ENCODE measurements around the gene TIGD4.

DNA sequence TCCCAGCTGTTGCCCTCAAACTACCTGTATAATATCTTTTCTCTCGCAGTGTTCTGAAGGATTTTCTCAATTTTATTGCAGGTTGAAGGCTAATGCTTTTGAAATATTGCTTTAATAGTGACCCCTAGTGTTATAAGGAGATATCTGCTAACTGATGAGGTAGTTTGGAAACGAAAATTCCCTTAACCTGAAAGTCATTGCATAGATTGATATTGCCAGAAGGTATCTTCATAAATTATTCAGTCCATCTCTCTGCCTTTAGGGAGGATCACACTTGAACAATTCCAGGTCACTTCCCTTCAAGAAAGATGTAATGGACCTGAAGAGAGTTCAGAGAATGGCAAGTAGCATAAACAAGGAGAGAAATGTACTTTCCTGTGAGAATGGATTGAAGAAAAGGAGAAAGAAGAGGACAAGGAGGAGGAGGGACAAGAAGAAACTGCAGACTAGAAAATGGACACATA, 44.1 kb downstream of the TIGD4 start:
- TF ChIP-seq FOXP1 (CRISPR knock-in tag; IDR thresholded peaks at IDR 0.05; ENCODE audit: borderline replicate concordance): no peak
- TF ChIP-seq, protein P1, sequence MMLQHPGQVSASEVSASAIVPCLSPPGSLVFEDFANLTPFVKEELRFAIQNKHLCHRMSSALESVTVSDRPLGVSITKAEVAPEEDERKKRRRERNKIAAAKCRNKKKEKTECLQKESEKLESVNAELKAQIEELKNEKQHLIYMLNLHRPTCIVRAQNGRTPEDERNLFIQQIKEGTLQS (CRISPR knock-in tag; conservative IDR thresholded peaks at IDR 0.05): no peak
- TF ChIP-seq, protein P2, sequence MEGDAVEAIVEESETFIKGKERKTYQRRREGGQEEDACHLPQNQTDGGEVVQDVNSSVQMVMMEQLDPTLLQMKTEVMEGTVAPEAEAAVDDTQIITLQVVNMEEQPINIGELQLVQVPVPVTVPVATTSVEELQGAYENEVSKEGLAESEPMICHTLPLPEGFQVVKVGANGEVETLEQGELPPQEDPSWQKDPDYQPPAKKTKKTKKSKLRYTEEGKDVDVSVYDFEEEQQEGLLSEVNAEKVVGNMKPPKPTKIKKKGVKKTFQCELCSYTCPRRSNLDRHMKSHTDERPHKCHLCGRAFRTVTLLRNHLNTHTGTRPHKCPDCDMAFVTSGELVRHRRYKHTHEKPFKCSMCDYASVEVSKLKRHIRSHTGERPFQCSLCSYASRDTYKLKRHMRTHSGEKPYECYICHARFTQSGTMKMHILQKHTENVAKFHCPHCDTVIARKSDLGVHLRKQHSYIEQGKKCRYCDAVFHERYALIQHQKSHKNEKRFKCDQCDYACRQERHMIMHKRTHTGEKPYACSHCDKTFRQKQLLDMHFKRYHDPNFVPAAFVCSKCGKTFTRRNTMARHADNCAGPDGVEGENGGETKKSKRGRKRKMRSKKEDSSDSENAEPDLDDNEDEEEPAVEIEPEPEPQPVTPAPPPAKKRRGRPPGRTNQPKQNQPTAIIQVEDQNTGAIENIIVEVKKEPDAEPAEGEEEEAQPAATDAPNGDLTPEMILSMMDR (IDR thresholded peaks at IDR 0.05): no peak
- no peak for TF ChIP-seq ESRRA (CRISPR knock-in tag; IDR thresholded peaks at IDR 0.05; ENCODE audit: borderline replicate concordance)
- no peak for TF ChIP-seq NFE2L1 (CRISPR knock-in tag; IDR thresholded peaks at IDR 0.05)
- TF ChIP-seq NR3C1 (CRISPR knock-in tag; conservative IDR thresholded peaks at IDR 0.05; ENCODE audit: low read depth): no peak
- TF ChIP-seq FOXJ3 (CRISPR knock-in tag; IDR thresholded peaks at IDR 0.05; ENCODE audit: borderline replicate concordance): no peak
- TF ChIP-seq ATF2 (CRISPR knock-in tag; IDR thresholded peaks at IDR 0.05; ENCODE audit: borderline replicate concordance, low read depth): no peak
- no peak for TF ChIP-seq ATF1 (CRISPR knock-in tag; IDR thresholded peaks at IDR 0.05)
- TF ChIP-seq, protein P3, sequence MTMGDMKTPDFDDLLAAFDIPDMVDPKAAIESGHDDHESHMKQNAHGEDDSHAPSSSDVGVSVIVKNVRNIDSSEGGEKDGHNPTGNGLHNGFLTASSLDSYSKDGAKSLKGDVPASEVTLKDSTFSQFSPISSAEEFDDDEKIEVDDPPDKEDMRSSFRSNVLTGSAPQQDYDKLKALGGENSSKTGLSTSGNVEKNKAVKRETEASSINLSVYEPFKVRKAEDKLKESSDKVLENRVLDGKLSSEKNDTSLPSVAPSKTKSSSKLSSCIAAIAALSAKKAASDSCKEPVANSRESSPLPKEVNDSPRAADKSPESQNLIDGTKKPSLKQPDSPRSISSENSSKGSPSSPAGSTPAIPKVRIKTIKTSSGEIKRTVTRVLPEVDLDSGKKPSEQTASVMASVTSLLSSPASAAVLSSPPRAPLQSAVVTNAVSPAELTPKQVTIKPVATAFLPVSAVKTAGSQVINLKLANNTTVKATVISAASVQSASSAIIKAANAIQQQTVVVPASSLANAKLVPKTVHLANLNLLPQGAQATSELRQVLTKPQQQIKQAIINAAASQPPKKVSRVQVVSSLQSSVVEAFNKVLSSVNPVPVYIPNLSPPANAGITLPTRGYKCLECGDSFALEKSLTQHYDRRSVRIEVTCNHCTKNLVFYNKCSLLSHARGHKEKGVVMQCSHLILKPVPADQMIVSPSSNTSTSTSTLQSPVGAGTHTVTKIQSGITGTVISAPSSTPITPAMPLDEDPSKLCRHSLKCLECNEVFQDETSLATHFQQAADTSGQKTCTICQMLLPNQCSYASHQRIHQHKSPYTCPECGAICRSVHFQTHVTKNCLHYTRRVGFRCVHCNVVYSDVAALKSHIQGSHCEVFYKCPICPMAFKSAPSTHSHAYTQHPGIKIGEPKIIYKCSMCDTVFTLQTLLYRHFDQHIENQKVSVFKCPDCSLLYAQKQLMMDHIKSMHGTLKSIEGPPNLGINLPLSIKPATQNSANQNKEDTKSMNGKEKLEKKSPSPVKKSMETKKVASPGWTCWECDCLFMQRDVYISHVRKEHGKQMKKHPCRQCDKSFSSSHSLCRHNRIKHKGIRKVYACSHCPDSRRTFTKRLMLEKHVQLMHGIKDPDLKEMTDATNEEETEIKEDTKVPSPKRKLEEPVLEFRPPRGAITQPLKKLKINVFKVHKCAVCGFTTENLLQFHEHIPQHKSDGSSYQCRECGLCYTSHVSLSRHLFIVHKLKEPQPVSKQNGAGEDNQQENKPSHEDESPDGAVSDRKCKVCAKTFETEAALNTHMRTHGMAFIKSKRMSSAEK (CRISPR knock-in tag; IDR thresholded peaks at IDR 0.05; ENCODE audit: borderline replicate concordance): no peak
